Esophagus squamous epithelium (tissue), 4 donors: Measurements from ENCODE around the gene TSPAN18.

Experiments
- CTCF ChIP-seq, 6 experiments: fragments of 450-650 bp in 4 of 6; fragments of 200-600 bp in 2 of 6; sonication (generic) in 2 of 6; IDR thresholded peaks; one replicate each; pipeline ENCODE4 v1.5.1; 2016 to 2019; ENCODE audit warnings: antibody characterized with exemption in 6 of 6, mild to moderate bottlenecking in 4 of 6, moderate library complexity in 4 of 6
- POLR2A ChIP-seq, 4 donors: fragments of 450-650 bp; IDR thresholded peaks; one replicate each; pipeline ENCODE4 v1.6.1; 2017; ENCODE audit warnings: antibody characterized with exemption in 4 of 4, mild to moderate bottlenecking in 4 of 4, moderate library complexity in 3 of 4

GRCh38 chr11:44917741-44918140 is 191.0 kb downstream of the TSPAN18 start:
- no peak for TF ChIP-seq CTCF (IDR thresholded peaks at IDR 0.05)
- no peak for TF ChIP-seq POLR2A (IDR thresholded peaks at IDR 0.05)
